ENCODE data around the gene CYP4F11.
"Not testable (repeated sequence)": the region's sequence is repeated elsewhere in the genome, so short reads cannot be mapped to it uniquely, and the experiment has no call there.

Gene CYP4F11

GRCh38 chr19:15934332-15935078 is at the start of gene CYP4F11:
CYP4F11 (minus strand) TSS chr19:15934529; CDS start chr19:15934408, 121 bp downstream.
- H3K27ac ChIP-seq = peak within 1 kb of the TSS; percentile 82
- peak; percentile 18 for DNase-seq (ENCODE audit: low read depth, low spot score)

- no peak for DNase-seq (ENCODE audit: low read depth, low spot score)
- no peak overlapping the region for H3K27ac ChIP-seq
These were observed 45.0 kb upstream of the CYP4F11 start for GRCh38 chr19:15979293-15979692.

- no peak for DNase-seq (ENCODE audit: low read depth, low spot score)
- no peak overlapping the region for H3K27ac ChIP-seq
These were observed 43.4 kb upstream of the CYP4F11 start for GRCh38 chr19:15977690-15978089.

GRCh38 chr19:15976836-15977689 is 42.7 kb upstream of the CYP4F11 start:
- DNase-seq (ENCODE audit: low read depth, low spot score) = no peak
- no peak overlapping the region for H3K27ac ChIP-seq

GRCh38 chr19:15974856-15975255 is 40.5 kb upstream of the CYP4F11 start:
- no peak overlapping the region for H3K27ac ChIP-seq
- DNase-seq (ENCODE audit: low read depth, low spot score) = no peak

- H3K27ac ChIP-seq = not testable (repeated sequence)
These were observed 37.7 kb upstream of the CYP4F11 start for GRCh38 chr19:15972043-15972442.

GRCh38 chr19:15971224-15971780 is 37.0 kb upstream of the CYP4F11 start:
- DNase-seq (ENCODE audit: low read depth, low spot score) = no peak
- no peak overlapping the region for H3K27ac ChIP-seq

More at GRCh38 chr19:15972043-15972442, 37.7 kb upstream of the CYP4F11 start:
- DNase-seq (ENCODE audit: low read depth, low spot score) = not testable (repeated sequence)

- no peak overlapping the region for H3K27ac ChIP-seq
- DNase-seq (ENCODE audit: low read depth, low spot score) = no peak
These were observed 29.9 kb upstream of the CYP4F11 start for GRCh38 chr19:15964231-15964630.

- H3K27ac ChIP-seq = no peak overlapping the region
- no peak for DNase-seq (ENCODE audit: low read depth, low spot score)
These were observed 28.0 kb upstream of the CYP4F11 start for GRCh38 chr19:15962319-15962718.

GRCh38 chr19:15954820-15955219 is 20.5 kb upstream of the CYP4F11 start:
- no peak for DNase-seq (ENCODE audit: low read depth, low spot score)

GRCh38 chr19:15948223-15949058 is 14.1 kb upstream of the CYP4F11 start, which contains the start of gene OR10H4:
OR10H4 (plus strand) TSS chr19:15949008; CDS start chr19:15949008, 0 bp downstream.
- DNase-seq (ENCODE audit: low read depth, low spot score) = no peak
- no peak within 1 kb of the TSS for H3K27ac ChIP-seq

More at GRCh38 chr19:15954820-15955219, 20.5 kb upstream of the CYP4F11 start:
- H3K27ac ChIP-seq = no peak overlapping the region

- DNase-seq (ENCODE audit: low read depth, low spot score) = no peak
- H3K27ac ChIP-seq = no peak overlapping the region
These were observed 11.0 kb upstream of the CYP4F11 start for GRCh38 chr19:15945301-15945700.

GRCh38 chr19:15944401-15944800 is 10.1 kb upstream of the CYP4F11 start:
- no peak overlapping the region for H3K27ac ChIP-seq
- DNase-seq (ENCODE audit: low read depth, low spot score) = no peak

GRCh38 chr19:15937771-15938170 is 3.4 kb upstream of the CYP4F11 start:
- H3K27ac ChIP-seq = no peak overlapping the region
- no peak for DNase-seq (ENCODE audit: low read depth, low spot score)

GRCh38 chr19:15936950-15937349 is 2.6 kb upstream of the CYP4F11 start:
- no peak for DNase-seq (ENCODE audit: low read depth, low spot score)
- no peak overlapping the region for H3K27ac ChIP-seq

- no peak for DNase-seq (ENCODE audit: low read depth, low spot score)
- no peak overlapping the region for H3K27ac ChIP-seq
These were observed 1.8 kb upstream of the CYP4F11 start for GRCh38 chr19:15936173-15936572.

- H3K27ac ChIP-seq = peak overlapping the region; percentile 82
- no peak for DNase-seq (ENCODE audit: low read depth, low spot score)
These were observed 906 bp upstream of the CYP4F11 start for GRCh38 chr19:15935167-15935702.

GRCh38 chr19:15933761-15934331 is 483 bp downstream of the CYP4F11 start:
- DNase-seq (ENCODE audit: low read depth, low spot score) = not testable (repeated sequence)
- peak overlapping the region; percentile 82 for H3K27ac ChIP-seq

GRCh38 chr19:15928321-15928720 is 6.0 kb downstream of the CYP4F11 start:
- no peak overlapping the region for H3K27ac ChIP-seq
- DNase-seq (ENCODE audit: low read depth, low spot score) = no peak
